DMS53 treated with DMSO at 0.1 percent for 48 hours (cell line): ENCODE data around the gene CEP83.

ENCODE experiments used
- DNase-seq: peaks from one replicate; lab custom pipeline; 2025; ENCODE audit not compliant: unreplicated experiment; lab: John Stamatoyannopoulos, UW

The CEP83 gene

GRCh38 chr12:94308612-94309011 lies 151.1 kb downstream of the CEP83 start:
- no peak for DNase-seq

- peak; percentile 97 for DNase-seq
These were observed 154.3 kb downstream of the CEP83 start for GRCh38 chr12:94305130-94305957.

GRCh38 chr12:94304566-94305061 lies 155.1 kb downstream of the CEP83 start:
- no peak for DNase-seq

- no peak for DNase-seq
These were observed 155.7 kb downstream of the CEP83 start for GRCh38 chr12:94304012-94304411.

- DNase-seq: no peak
These were observed 159.8 kb downstream of the CEP83 start for GRCh38 chr12:94299846-94300245.

GRCh38 chr12:94297876-94298505 lies 161.7 kb downstream of the CEP83 start:
- DNase-seq: no peak

GRCh38 chr12:94297096-94297699 lies 162.5 kb downstream of the CEP83 start:
- no peak for DNase-seq

- DNase-seq: no peak
These were observed 169.3 kb downstream of the CEP83 start for GRCh38 chr12:94290353-94290752.

GRCh38 chr12:94289461-94290312 lies 170.0 kb downstream of the CEP83 start:
- DNase-seq: no peak

- no peak for DNase-seq
These were observed 172.4 kb downstream of the CEP83 start for GRCh38 chr12:94287245-94287628.

- no peak for DNase-seq
These were observed 173.0 kb downstream of the CEP83 start for GRCh38 chr12:94286583-94287244.

GRCh38 chr12:94285943-94286582 lies 173.6 kb downstream of the CEP83 start:
- no peak for DNase-seq

- DNase-seq: no peak
These were observed 174.8 kb downstream of the CEP83 start for GRCh38 chr12:94284859-94285258.

GRCh38 chr12:94284046-94284445 lies 175.6 kb downstream of the CEP83 start:
- no peak for DNase-seq

GRCh38 chr12:94282675-94283074 lies 177.0 kb downstream of the CEP83 start:
- no peak for DNase-seq

- DNase-seq: no peak
These were observed 179.6 kb downstream of the CEP83 start for GRCh38 chr12:94280063-94280462.

GRCh38 chr12:94277426-94278000 lies 182.2 kb downstream of the CEP83 start:
- no peak for DNase-seq

- no peak for DNase-seq
These were observed 182.9 kb downstream of the CEP83 start for GRCh38 chr12:94276725-94277124.

- no peak for DNase-seq
These were observed 186.4 kb downstream of the CEP83 start for GRCh38 chr12:94273272-94273671.

- no peak for DNase-seq
These were observed 187.4 kb downstream of the CEP83 start for GRCh38 chr12:94272280-94272679.
